Activated CD4-positive, alpha-beta T cell treated with anti-CD3 and anti-CD28 coated beads for 36 hours (primary cell): ENCODE data around the gene PLXNA4. TPM values are rescaled to one million over a fixed set of nuclear protein-coding genes. Genes with fewer than 3 reads are reported as not detected.
"Not testable (repeated sequence)": the region's sequence is repeated elsewhere in the genome, so short reads cannot be mapped to it uniquely, and the experiment has no call there.

ENCODE experiments used
- ATAC-seq: fragments of 200-7000 bp; cut with Tn5 transposase; one replicate; pipeline ENCODE4 v1.10.0; 2021; ENCODE audit warnings: mild to moderate bottlenecking, moderate library complexity
- CTCF ChIA-PET: fragments of 350-600 bp; sonication (Branson Sonifier 250); formaldehyde crosslinking; loops from one replicate; lab custom pipeline; 2021; ENCODE audit warnings: antibody characterized with exemption; lab: Charles Lee
- POLR2A ChIA-PET: fragments of 350-600 bp; sonication (Branson Sonifier 250); formaldehyde crosslinking; loops from one replicate; lab custom pipeline; 2021; ENCODE audit warnings: antibody characterized with exemption, inconsistent platforms; lab: Charles Lee
- DNase-seq: peaks from one replicate; pipeline ENCODE4 v3.0.0-alpha.2; 2020
- H3K27ac Mint-ChIP-seq: one replicate; pipeline ENCODE4 v1.8.0; 2021; ENCODE audit warnings: mixed read lengths
- H3K27me3 Mint-ChIP-seq: one replicate; pipeline ENCODE4 v1.8.0; 2021; ENCODE audit warnings: mixed read lengths
- H3K36me3 Mint-ChIP-seq: one replicate; pipeline ENCODE4 v1.8.0; 2021; ENCODE audit warnings: low read depth, mixed read lengths
- H3K4me1 Mint-ChIP-seq: one replicate; pipeline ENCODE4 v1.8.0; 2021; ENCODE audit warnings: mixed read lengths
- H3K4me3 Mint-ChIP-seq: one replicate; pipeline ENCODE4 v1.8.0; 2021; ENCODE audit warnings: mild to moderate bottlenecking, moderate library complexity, mixed read lengths
- H3K9me3 Mint-ChIP-seq: one replicate; pipeline ENCODE4 v1.8.0; 2021; ENCODE audit warnings: low read depth, mixed read lengths
- intact Hi-C, 2 experiments: fragments of 100-400 bp; cut with DNase I in 1 of 2; cut with micrococcal nuclease in 1 of 2; formaldehyde crosslinking; loops; one replicate each; pipeline versions ENCODE4 v1.14.2 to v1.15.1; 2022 to 2024; cut with DNase I, micrococcal nuclease
- total RNA-seq, 2 experiments: library from RNA; stranded (reverse); gene quantifications; one replicate each; pipeline ENCODE4 v1.2.3, GENCODE V29; 2021

The PLXNA4 gene
- total RNA-seq, 2 experiments from 2014 or later: 0.07 to 0.09 TPM

DNA sequence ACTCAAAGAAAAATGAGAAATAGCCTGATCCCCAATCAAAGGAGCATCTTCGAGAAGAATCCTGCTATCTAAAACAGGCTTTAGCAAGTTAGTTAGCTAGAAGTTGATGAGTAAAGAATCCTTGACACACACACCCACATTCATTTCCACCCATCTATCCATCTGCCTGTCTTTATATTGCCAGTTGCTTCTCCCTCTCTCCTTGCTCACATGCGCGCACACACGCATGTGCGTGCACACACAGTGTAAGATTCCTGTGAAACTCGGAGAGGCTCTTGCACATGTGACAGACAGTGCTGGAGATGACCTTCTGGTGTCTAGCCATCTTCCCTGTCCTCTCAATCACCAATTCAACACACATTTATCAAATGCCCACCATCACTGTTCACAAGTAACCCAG, 393.3 kb downstream of the PLXNA4 start:
- Mint-ChIP-seq H3K27me3 (no peaks in the 10 kb centered on the region), H3K4me3 (no peak overlapping the region), H3K27ac (no peak overlapping the region), H3K9me3 (peaks cover 8% of the 10 kb centered on the region), H3K36me3 (no peaks in the 10 kb centered on the region), H3K4me1 (no peaks in the 10 kb centered on the region)
- no peak for DNase-seq
- ChIA-PET POLR2A (no interaction called here), CTCF (no interaction called here)
- ATAC-seq: no peak
- intact Hi-C loops: no loop called here

DNA sequence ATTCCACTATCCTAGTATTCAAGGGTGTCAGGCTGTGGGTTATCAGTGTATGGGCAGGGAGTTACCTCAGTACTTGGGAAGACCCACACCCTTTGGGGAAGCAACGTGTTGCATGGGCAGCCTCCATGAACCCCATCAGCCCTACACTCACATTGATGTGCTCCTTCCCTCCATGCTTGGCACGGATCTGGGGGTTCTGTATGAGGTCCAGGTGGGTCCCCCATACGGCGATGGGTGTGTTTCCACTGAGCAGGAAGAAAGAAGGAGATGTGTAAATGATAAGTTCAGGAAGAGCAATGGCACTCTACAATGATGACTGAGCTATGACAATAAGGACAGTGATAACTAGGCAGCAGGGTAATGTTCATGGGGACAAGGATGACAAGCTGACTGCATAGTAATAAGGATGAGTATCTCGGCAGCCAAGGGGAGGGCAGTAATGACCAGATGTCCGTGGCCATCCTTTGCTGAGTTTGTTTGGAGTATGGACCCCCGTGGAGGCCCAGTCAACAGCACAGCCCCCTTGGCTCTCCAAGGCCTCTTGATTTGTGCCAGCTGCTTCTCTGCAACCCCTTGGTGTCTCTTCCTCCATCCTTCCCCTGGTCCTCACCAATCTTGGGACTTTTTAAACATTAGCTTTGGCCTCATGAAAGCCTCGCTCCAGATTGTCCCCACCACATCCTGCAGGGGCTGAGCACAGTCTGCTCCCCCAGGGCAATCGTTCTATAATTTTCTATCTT, 394.2 kb downstream of the PLXNA4 start:
- intact Hi-C loops: no loop called here
- DNase-seq (no peak), ATAC-seq (no peak)
- POLR2A ChIA-PET: no interaction called here
- H3K9me3 Mint-ChIP-seq: peaks cover 5% of the 10 kb centered on the region
- H3K27me3 Mint-ChIP-seq: no peaks in the 10 kb centered on the region
- H3K36me3 Mint-ChIP-seq: no peaks in the 10 kb centered on the region
- no peak overlapping the region for H3K4me3 Mint-ChIP-seq
- CTCF ChIA-PET: no interaction called here
- H3K4me1 Mint-ChIP-seq: no peaks in the 10 kb centered on the region
- H3K27ac Mint-ChIP-seq: no peak overlapping the region

DNA sequence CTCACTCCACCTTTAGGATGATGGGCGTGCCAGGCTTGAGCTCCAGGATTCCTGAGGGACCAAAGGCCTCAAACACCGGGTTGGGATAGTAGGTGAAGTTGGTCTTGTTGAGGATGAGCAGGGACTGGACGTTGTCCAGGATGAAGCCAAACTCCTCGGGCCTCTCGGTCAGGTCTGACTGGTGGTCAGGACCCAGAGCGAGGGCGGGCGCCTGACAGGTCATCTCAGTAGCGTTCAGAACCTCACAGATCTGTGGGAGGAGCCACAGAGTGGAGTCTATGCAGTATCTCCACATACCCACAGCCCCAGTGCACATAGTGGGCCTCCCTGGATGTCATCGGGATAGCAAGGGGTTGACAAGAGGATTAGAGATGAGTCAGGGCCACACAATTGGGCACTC, 394.9 kb downstream of the PLXNA4 start:
- POLR2A ChIA-PET: no interaction called here
- H3K27me3 Mint-ChIP-seq: no peaks in the 10 kb centered on the region

DNA sequence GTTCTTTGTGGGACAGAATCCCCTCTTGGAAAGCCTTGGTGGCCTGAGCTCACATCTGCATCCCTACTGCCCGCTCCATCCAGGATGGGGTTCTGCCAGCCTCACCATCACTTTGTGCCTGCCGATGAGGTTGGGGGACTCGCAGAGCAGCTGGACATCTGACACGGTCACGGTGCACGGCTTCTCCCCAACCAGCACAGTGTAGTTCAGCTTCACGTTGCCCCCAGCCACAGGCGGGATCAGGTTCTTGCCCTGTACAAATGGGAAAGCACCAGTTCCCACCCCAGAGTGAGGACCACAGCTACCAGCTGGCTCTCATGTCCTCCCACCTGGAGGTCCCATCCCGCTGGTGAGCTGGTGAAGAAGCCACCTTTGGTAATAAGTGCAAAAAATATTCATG, 395.8 kb downstream of the PLXNA4 start:
- Mint-ChIP-seq H3K36me3 (no peaks in the 10 kb centered on the region), H3K9me3 (no peaks in the 10 kb centered on the region), H3K4me3 (no peak overlapping the region), H3K27ac (no peak overlapping the region), H3K4me1 (no peaks in the 10 kb centered on the region), H3K27me3 (no peaks in the 10 kb centered on the region)
- ATAC-seq: no peak
- intact Hi-C loops: no loop called here
- DNase-seq: no peak
- ChIA-PET POLR2A (no interaction called here), CTCF (no interaction called here)

More for the DNA sequence above, 394.9 kb downstream of the PLXNA4 start:
- no peak for ATAC-seq
- CTCF ChIA-PET: no interaction called here
- H3K27ac Mint-ChIP-seq: no peak overlapping the region
- intact Hi-C loops: no loop called here
- no peak for DNase-seq
- no peaks in the 10 kb centered on the region for H3K9me3 Mint-ChIP-seq
- no peaks in the 10 kb centered on the region for H3K4me1 Mint-ChIP-seq
- no peaks in the 10 kb centered on the region for H3K36me3 Mint-ChIP-seq
- no peak overlapping the region for H3K4me3 Mint-ChIP-seq

DNA sequence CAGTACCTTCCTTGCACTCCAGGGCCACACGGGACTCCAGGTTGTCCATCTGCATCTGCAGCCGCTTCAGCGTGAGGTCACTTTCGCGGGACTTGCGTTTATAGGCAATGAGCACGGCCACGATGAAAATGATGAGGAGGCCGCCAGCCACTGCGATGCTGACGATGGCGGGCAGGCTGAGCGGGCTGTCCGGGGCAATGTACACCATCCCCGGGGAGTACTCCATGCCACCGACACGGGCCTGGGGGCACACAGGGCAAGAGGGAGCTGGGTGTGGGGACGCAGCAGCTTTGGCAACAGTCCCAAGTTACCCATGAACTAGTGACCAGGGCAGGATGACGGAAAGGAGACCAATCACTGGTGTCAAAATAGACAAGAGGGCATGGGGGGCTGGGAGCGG, 396.6 kb downstream of the PLXNA4 start:
- Mint-ChIP-seq H3K27me3 (peaks cover 2% of the 10 kb centered on the region), H3K27ac (no peak overlapping the region), H3K9me3 (no peaks in the 10 kb centered on the region), H3K4me1 (no peaks in the 10 kb centered on the region), H3K36me3 (no peaks in the 10 kb centered on the region), H3K4me3 (no peak overlapping the region)
- no peak for ATAC-seq
- CTCF ChIA-PET: no interaction called here
- intact Hi-C loops: no loop called here
- POLR2A ChIA-PET: no interaction called here
- no peak for DNase-seq

DNA sequence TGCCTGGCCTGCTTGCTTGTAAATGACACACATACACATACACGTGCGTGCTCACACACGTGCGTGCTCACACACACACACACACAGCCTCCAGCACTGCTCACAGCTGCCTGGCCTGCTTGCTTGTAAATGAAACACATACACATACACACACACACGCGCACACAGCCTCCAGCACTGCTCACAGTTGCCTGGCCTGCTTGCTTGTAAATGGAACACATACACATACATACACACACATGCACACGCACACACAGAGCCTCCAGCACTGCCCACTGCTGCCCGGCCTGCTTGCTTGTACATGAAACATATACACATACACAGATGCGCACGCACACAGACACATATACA, 397.2 kb downstream of the PLXNA4 start:
- ChIA-PET POLR2A (no interaction called here), CTCF (no interaction called here)
- Mint-ChIP-seq H3K27me3 (peaks cover 2% of the 10 kb centered on the region), H3K4me1 (no peaks in the 10 kb centered on the region), H3K36me3 (no peaks in the 10 kb centered on the region), H3K9me3 (no peaks in the 10 kb centered on the region), H3K4me3 (no peak overlapping the region), H3K27ac (no peak overlapping the region)
- no peak for ATAC-seq
- DNase-seq: no peak
- intact Hi-C loops: no loop called here

DNA sequence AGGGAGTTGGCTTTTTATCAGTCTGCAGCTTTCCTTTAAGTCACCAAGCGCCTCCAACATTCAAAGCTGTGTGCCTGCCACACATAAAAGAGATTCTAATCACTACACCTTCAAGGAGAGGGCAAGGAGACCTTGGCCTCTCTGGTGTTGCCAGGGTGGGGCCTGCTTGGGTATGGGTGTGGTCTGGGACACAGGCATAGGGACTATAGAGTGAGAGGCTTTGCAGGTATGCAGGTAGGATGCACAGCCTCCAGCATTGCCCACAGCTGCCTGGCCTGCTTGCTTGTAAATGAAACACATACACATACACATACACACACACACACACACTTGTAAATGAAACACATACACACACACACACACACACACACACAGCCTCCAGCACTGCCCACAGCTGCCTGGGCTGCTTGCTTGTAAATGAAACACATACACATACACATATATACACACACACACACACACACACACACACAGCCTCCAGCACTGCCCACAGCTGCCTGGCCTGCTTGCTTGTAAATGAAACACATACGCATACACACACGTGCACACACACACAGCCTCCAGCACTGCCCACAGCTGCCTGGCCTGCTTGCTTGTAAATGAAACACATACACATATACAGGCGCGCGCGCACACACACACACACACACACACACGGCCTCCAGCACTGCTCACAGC, 397.7 kb downstream of the PLXNA4 start:
- H3K4me3 Mint-ChIP-seq, intact Hi-C loops, ATAC-seq, H3K36me3 Mint-ChIP-seq, H3K9me3 Mint-ChIP-seq, DNase-seq, H3K4me1 Mint-ChIP-seq, CTCF ChIA-PET, POLR2A ChIA-PET, H3K27ac Mint-ChIP-seq, H3K27me3 Mint-ChIP-seq: not testable (repeated sequence)

DNA sequence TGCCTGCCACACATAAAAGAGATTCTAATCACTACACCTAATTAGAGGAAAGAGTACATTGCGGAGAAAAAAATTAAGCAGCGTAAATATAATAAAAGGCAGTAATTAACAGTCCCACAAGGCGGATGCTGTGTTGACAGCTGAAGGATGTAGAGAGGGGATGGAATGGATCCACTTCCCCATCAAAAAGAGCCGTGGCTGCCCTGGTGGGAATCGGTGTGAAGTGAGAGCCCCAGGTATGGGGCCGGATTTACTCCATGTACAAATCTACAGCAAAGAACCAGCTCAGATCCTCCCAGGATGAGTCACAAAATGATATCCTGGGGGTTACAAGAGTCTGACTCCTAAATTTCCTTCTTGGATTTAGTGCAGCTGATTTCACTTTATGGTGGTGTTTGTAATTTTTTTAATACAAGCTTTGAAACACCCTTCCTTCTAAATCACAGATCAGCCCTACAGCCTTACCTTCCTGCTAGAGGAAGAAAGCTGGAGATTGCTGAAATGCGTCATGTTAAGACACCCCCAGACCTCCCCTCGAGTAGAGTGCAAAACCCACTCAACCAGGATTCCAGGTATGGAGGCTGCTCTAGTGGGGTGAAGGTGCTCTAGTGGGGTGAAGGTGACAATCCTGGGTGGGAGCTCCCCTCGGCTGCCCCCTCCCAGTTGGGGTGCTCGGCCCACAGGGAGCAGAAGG, 398.4 kb downstream of the PLXNA4 start:
- ChIA-PET POLR2A (no interaction called here), CTCF (no interaction called here)
- H3K27me3 Mint-ChIP-seq: peaks cover 2% of the 10 kb centered on the region
- H3K4me3 Mint-ChIP-seq: no peak overlapping the region
- intact Hi-C loops: no loop called here
- H3K27ac Mint-ChIP-seq: no peak overlapping the region
- H3K36me3 Mint-ChIP-seq: no peaks in the 10 kb centered on the region
- H3K9me3 Mint-ChIP-seq: no peaks in the 10 kb centered on the region
- no peaks in the 10 kb centered on the region for H3K4me1 Mint-ChIP-seq
- ATAC-seq (no peak), DNase-seq (no peak)

DNA sequence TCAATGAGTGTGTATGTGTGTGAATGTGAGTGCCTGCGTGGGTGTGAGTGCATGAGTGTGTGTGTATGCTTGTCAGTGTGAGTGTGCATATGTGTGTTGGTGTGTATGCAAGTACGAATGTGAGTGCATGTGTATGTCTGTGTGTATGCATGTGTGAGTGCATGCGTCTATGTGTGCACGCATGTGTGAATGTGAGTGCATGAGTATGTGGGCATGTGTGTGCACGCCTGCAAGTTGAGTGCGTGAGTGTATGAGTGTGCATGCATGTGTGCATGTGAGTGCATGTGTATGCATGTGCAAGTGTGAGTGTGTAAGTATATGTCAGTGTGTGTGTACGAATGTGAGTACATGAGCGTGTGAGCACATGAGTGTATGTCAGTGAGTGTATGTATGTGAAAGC, 399.6 kb downstream of the PLXNA4 start:
- Mint-ChIP-seq H3K27me3 (peaks cover 2% of the 10 kb centered on the region), H3K36me3 (no peaks in the 10 kb centered on the region), H3K4me3 (no peak overlapping the region), H3K9me3 (no peaks in the 10 kb centered on the region), H3K27ac (no peak overlapping the region), H3K4me1 (no peaks in the 10 kb centered on the region)
- DNase-seq (no peak), ATAC-seq (no peak)
- ChIA-PET CTCF (no interaction called here), POLR2A (no interaction called here)
- intact Hi-C loops: no loop called here

DNA sequence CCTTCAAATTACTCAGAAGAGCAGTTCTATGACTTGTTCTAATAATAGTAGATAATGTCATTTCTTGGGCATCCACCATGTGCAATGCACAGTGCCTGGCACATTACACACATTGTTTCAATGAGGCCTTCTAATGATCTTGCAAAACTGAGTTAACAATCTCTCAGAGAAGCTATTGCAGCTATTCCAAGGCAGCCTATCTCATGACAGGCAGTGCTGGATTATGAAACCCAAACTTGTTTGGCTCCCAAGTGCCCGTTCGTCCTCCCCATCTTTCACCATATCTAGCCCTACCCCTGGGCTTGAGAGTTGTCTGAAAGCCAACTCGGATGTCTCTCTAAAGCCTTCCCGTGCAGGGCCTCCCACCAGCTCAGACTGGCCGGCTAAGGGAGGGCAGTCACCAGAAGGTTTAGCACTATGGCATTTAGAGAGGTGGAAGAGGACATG, 405.1 kb downstream of the PLXNA4 start:
- no peak overlapping the region for H3K27ac Mint-ChIP-seq
- CTCF ChIA-PET: no interaction called here
- ATAC-seq (no peak), DNase-seq (no peak)
- POLR2A ChIA-PET: no interaction called here
- H3K36me3 Mint-ChIP-seq: no peaks in the 10 kb centered on the region
- intact Hi-C loops: no loop called here
- no peaks in the 10 kb centered on the region for H3K9me3 Mint-ChIP-seq
- H3K4me1 Mint-ChIP-seq: no peaks in the 10 kb centered on the region
- peaks cover 4% of the 10 kb centered on the region for H3K27me3 Mint-ChIP-seq
- no peak overlapping the region for H3K4me3 Mint-ChIP-seq

DNA sequence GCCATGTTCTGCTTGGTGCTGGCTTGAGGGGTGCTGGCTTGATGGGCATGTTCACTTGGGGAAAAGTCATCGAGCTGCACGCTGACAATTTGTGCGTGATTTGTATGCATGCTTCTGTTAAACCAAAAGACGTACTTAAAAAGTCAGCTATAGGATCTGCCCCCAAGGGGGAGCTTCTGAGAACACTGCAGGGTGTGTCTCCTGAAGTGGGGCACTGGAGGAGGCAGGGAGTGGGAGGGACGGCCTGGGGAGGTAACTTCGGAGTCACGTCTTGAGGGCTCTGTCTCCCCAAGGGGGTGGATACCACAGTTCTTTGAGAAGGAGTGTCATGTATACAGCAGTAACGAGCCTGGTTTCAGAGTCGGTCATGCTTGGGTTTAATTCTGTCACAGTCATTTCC, 406.5 kb downstream of the PLXNA4 start:
- no peaks in the 10 kb centered on the region for H3K9me3 Mint-ChIP-seq
- H3K27ac Mint-ChIP-seq: no peak overlapping the region
- no peak overlapping the region for H3K4me3 Mint-ChIP-seq
- intact Hi-C loops: no loop called here
- ChIA-PET CTCF (no interaction called here), POLR2A (no interaction called here)
- H3K4me1 Mint-ChIP-seq: no peaks in the 10 kb centered on the region
- no peaks in the 10 kb centered on the region for H3K36me3 Mint-ChIP-seq
- ATAC-seq (no peak), DNase-seq (no peak)
- peaks cover 2% of the 10 kb centered on the region for H3K27me3 Mint-ChIP-seq

DNA sequence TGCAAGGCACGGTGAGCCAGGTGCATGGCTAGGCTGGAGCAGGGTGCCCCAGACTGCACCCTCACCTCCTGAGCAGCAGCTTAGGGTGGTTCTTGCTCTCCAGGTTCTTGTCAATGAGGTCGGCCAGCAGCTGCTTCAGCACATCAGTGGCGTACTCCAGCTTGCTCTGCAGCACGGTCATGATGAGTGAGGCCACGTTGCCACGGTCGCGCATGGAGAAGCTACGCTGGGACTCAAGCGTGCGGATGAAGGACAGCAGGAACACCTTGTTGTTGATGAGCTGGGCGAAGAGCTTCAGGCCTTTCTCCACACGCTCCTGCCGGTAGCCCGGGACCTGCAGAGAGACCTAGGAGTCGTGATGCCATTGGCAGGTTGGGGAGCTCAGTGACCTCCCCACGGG, 408.0 kb downstream of the PLXNA4 start:
- Mint-ChIP-seq H3K36me3 (no peaks in the 10 kb centered on the region), H3K4me1 (no peaks in the 10 kb centered on the region), H3K9me3 (no peaks in the 10 kb centered on the region), H3K27ac (no peak overlapping the region), H3K4me3 (no peak overlapping the region), H3K27me3 (peaks cover 2% of the 10 kb centered on the region)
- no peak for DNase-seq
- CTCF ChIA-PET: no interaction called here
- no peak for ATAC-seq
- intact Hi-C loops: no loop called here
- POLR2A ChIA-PET: no interaction called here
